NCI-H1436 (cell line): Measurements from ENCODE around the gene THY1.

Experiments used
- DNase-seq: peaks from one replicate; lab custom pipeline; 2025; lab: John Stamatoyannopoulos, UW

The THY1 gene

GRCh38 chr11:119381181-119381988 is 41.6 kb downstream of the THY1 start, which contains the start of gene USP2:
Gene USP2, minus strand, starts transcription at chr11:119381690. Its CDS starts 8,210 bp downstream, at chr11:119373480.
- DNase-seq, result peak; percentile 92

- DNase-seq, result no peak
Measured at GRCh38 chr11:119380827-119381180, 42.2 kb downstream of the THY1 start.

GRCh38 chr11:119380160-119380826 is 42.7 kb downstream of the THY1 start:
- no peak for DNase-seq

- DNase-seq, result no peak
Measured at GRCh38 chr11:119378851-119379465, 44.0 kb downstream of the THY1 start.

- no peak for DNase-seq
Measured at GRCh38 chr11:119377961-119378667, 44.9 kb downstream of the THY1 start.

- DNase-seq, result no peak
Measured at GRCh38 chr11:119377112-119377901, 45.7 kb downstream of the THY1 start.

- DNase-seq, result no peak
Measured at GRCh38 chr11:119376197-119376847, 46.6 kb downstream of the THY1 start.

- DNase-seq, result no peak
Measured at GRCh38 chr11:119375337-119376196, 47.4 kb downstream of the THY1 start.

GRCh38 chr11:119374632-119375336 is 48.2 kb downstream of the THY1 start:
- no peak for DNase-seq

- DNase-seq, result peak; percentile 53
Measured at GRCh38 chr11:119373921-119374631, 48.9 kb downstream of the THY1 start.

- no peak for DNase-seq
Measured at GRCh38 chr11:119373059-119373920, 49.7 kb downstream of the THY1 start.

- DNase-seq, result no peak
Measured at GRCh38 chr11:119372260-119373058, 50.5 kb downstream of the THY1 start.

- peak; percentile 45 for DNase-seq
Measured at GRCh38 chr11:119371778-119372182, 51.2 kb downstream of the THY1 start.

GRCh38 chr11:119371067-119371601 is 51.8 kb downstream of the THY1 start:
- DNase-seq, result no peak

- DNase-seq, result no peak
Measured at GRCh38 chr11:119370486-119371046, 52.4 kb downstream of the THY1 start.
